ENCODE results near the gene GLP1R. TPM values are rescaled to one million over a fixed set of nuclear protein-coding genes. Genes with fewer than 3 reads are reported as not detected.

Gene GLP1R
- total RNA-seq: not detected
- long read RNA-seq: 0 reads

DNA sequence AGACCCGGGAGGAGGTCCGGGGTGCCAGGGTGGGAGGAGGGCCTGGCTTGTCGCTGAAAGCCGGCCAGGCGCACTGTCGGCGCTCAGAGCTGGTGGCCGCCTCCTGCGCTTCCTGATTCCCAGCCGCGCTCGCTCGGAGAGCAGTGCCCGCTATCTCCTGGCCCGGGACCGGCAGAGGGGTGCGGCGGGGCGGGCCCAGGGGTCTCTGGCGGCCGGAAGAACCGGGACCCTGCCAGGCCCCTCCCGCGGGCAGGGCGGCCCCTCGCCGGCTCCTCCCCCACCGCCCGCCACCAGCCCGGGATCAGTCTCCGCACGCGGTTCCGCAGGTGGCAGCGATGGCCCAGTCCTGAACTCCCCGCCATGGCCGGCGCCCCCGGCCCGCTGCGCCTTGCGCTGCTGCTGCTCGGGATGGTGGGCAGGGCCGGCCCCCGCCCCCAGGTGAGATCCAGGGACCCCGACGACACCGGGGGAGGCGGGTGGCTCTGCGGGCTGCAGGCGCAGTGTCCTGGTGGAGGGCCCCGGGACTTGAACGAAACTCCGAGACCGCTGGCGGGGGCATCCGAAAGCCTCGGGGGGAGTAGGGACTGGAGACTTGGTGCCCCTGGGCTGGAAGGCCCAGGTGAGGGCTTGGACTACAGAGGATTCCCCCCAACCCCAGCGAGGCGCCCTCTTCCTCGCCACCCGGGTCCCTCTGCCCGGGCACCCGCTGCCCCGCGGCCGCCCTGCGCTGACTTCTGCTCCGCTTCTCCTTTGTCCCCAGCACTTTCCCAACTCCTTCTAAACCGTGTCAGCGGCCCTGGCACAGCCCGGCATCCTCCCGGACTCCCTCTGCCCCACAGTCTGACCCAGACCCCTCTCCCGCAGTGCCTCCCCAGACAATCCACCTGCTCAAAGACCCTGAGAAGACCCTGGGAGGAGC lies at the start of gene GLP1R:
Gene GLP1R, plus strand, starts transcription at position 301 of the 919 bp plus-strand sequence. Its CDS starts 60 bp downstream, at position 361.
- intact Hi-C loops (cut with DNase I, micrococcal nuclease): no loop called here
- ATAC-seq (no peak), DNase-seq (no peak)

DNA sequence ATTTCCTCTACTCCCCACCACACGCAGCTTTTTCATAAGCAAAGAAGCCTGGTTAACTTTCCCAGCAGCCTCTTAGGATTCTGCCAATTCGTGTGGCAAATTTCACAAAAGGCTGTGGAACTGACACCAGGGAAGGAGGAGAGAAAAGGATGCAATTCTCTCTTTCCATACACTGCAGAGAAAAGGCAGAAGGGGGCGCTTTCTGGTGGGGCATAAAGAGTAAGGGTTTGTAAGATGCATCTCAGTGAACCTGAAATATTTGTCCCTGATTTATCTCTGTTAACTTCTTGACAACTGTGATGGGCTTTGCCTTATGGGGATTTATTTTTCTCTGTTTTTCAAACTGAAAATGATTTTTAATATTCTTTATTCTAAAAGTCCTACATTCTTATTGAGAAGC lies 45.5 kb upstream of the GLP1R start:
- no peak for DNase-seq
- intact Hi-C loops (cut with DNase I, micrococcal nuclease): no loop called here
- ATAC-seq: no peak

GRCh38 chr6:39003492-39003891 lies 45.1 kb upstream of the GLP1R start:
- DNase-seq: no peak
- ATAC-seq: no peak
- intact Hi-C loops (cut with DNase I, micrococcal nuclease): no loop called here

DNA sequence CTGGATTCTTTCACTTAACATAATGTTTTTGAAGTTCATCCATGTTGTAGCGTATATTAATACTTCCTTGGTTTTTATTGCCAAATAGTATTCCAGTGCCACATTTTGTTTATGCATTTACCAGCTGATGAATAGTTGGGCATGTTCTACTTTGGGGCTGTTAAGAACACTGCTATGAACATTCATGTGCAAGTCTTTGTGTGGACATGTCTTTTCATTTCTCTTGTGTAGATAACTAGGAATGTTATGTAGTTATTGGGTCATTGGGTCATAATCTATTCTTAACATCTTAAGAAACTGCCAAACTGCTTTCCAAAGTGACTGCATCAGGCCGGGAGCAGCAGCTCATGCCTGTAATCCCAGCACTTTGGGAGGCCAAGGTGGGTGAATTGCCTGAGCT lies 43.8 kb upstream of the GLP1R start:
- no peak for ATAC-seq
- intact Hi-C loops (cut with DNase I, micrococcal nuclease): no loop called here
- DNase-seq: no peak

- ATAC-seq (no peak), DNase-seq (no peak)
- intact Hi-C loops (cut with DNase I, micrococcal nuclease): no loop called here
These were observed 42.8 kb upstream of the GLP1R start for GRCh38 chr6:39005774-39006173.

DNA sequence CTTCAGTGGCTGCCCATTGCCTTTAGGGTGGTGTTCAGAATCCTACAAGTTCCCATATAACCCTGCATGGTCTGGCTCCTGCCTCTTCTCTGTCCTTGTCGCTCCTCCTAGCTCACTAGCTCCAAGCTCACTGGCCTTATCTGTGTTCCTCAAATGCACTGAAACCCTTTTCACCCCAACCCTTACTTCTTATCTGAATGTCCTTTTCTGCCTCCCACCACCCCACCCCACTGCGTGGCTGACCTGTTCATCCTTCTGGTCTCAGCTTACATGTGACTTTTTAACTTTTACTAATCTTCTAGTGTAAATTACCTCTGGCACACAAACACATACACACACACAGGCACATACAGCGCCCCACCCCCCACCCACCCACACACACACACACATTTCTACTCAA lies 41.0 kb upstream of the GLP1R start:
- intact Hi-C loops (cut with DNase I, micrococcal nuclease): no loop called here
- no peak for ATAC-seq
- DNase-seq: no peak

DNA sequence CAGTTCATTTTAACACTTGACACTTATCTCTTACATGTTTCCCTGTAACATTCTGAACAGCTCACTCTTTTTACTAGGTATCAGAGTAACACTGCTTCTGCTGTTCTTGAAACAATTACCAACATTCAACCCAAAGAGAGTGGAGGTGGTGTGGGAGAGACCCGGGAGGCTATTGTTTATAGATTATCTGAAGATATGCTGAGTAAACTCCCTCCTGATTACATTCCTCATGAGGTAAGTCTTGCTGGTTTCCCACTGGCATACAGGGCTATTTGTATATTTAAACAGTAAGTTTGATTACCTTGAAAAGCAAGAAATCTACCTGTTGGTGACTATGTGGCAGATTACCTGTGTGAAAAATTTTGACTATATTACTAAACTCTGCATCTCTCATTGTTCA lies 39.8 kb upstream of the GLP1R start:
- DNase-seq (no peak), ATAC-seq (no peak)
- intact Hi-C loops (cut with DNase I, micrococcal nuclease): no loop called here

GRCh38 chr6:39009476-39009875 lies 39.1 kb upstream of the GLP1R start:
- intact Hi-C loops (cut with DNase I, micrococcal nuclease): no loop called here
- no peak for ATAC-seq
- no peak for DNase-seq

DNA sequence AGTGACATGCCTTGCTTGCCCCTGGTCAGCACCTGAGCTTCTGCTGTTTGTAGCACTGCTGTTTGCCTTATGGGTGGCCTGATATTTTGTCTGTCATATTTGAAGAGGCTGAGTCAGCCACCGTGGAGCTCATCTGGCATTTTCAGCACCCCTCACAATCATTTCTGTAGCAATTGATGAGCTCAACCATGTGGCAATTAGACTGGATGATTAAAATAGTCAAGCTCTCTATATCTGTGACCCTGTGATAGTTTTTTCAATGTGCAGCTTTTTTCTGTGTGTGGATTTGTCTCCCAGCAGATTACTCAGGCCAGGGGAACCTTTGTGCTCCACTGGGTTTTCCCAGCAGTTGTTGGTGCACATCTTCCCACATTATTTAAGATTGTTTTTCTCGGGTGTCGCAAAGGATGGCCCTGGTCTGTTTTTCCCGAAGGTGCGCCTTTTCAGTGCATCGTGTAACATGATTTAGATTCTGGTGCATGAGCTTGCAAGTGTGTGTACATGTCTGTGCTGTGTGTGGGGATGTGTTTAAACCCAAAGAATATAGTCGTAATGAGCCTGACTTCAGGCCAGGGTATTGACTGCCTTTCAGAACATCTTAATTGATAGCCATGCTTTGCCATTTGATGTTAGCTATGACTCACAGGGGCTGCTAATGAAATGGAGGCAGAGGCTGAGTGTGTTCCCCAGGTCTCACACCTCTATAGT lies 31.6 kb upstream of the GLP1R start:
- DNase-seq (no peak), ATAC-seq (no peak)
- intact Hi-C loops (cut with DNase I, micrococcal nuclease): no loop called here

GRCh38 chr6:39017547-39017880 lies 31.1 kb upstream of the GLP1R start:
- intact Hi-C loops (cut with DNase I, micrococcal nuclease): no loop called here
- DNase-seq: no peak

GRCh38 chr6:39018103-39018502 lies 30.5 kb upstream of the GLP1R start:
- DNase-seq (no peak), ATAC-seq (no peak)
- intact Hi-C loops (cut with DNase I, micrococcal nuclease): no loop called here

More at GRCh38 chr6:39017547-39017880, 31.1 kb upstream of the GLP1R start:
- ATAC-seq: no peak

DNA sequence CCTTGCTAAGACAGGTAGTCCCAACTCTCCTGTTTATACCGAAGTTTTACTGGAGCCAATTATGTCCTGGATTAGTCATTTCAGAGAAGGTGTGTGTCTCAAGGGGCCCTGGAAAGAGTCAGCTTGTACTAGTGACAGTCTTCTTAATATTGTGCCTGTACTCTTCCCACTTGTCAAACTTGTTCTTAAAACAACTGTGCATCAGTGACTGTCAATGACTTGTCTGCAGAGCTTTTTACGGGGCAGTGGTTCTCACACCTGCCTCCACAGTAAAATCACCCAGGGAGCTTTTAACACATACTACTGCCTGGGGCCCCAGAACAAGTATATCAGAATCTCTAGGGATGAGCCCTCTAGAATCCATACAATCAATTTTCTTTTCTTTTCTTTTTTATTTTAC lies 28.4 kb upstream of the GLP1R start:
- intact Hi-C loops (cut with DNase I, micrococcal nuclease): no loop called here
- no peak for ATAC-seq
- DNase-seq: no peak

GRCh38 chr6:39021041-39021440 lies 27.5 kb upstream of the GLP1R start:
- intact Hi-C loops (cut with DNase I, micrococcal nuclease): no loop called here
- DNase-seq (no peak), ATAC-seq (no peak)

DNA sequence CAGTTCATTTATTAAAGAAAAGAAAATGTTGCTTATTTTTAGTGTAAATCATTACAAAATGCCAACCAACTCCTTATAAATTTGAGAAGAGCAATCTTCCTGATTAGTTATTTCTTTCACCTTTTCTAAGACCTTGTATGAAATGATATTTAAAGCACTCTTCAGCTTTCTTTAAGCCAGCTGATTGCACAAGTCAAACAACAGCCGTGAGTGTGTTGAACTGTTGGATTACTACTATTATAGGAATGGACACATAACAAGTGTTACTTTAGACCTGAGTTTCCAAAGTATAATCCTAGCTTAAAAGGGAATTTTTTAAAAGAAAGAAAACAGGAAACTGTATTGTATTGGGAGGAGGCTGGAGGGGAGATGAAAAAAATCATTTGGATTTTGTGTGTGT lies 26.8 kb upstream of the GLP1R start:
- no peak for ATAC-seq
- DNase-seq: no peak
- intact Hi-C loops (cut with DNase I, micrococcal nuclease): no loop called here

DNA sequence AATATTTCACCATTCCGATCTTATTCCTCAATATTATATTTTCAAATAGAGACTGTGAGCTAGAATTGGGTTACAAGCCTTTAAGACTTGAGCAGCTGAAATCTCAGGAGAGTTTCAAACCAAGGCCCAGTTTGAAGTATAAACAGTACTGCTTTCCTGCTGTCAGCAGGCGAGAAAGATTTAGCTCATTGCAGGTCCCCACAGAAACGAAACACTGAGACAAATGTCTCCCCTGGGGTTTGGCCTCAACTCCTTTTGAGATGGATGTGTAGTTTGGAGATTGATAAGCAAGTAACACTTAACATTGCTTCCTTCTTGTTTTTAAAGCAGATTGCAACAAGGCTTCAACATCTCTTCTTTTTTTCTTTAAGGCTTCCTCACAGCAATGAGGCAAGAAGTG lies 22.4 kb upstream of the GLP1R start:
- intact Hi-C loops (cut with DNase I, micrococcal nuclease): no loop called here
- no peak for ATAC-seq
- DNase-seq: no peak

- peak in 1 of 2 donors; percentile 44 for DNase-seq
- intact Hi-C loops (cut with DNase I, micrococcal nuclease): no loop called here
- ATAC-seq: peak; percentile 68
These were observed 19.2 kb upstream of the GLP1R start for GRCh38 chr6:39029156-39030011.

- no peak for ATAC-seq
- intact Hi-C loops (cut with DNase I, micrococcal nuclease): no loop called here
- DNase-seq: no peak
These were observed 12.9 kb upstream of the GLP1R start for GRCh38 chr6:39035681-39036080.

- no peak for ATAC-seq
- intact Hi-C loops (cut with DNase I, micrococcal nuclease): no loop called here
- DNase-seq: no peak
These were observed 11.5 kb upstream of the GLP1R start for GRCh38 chr6:39037082-39037508.

DNA sequence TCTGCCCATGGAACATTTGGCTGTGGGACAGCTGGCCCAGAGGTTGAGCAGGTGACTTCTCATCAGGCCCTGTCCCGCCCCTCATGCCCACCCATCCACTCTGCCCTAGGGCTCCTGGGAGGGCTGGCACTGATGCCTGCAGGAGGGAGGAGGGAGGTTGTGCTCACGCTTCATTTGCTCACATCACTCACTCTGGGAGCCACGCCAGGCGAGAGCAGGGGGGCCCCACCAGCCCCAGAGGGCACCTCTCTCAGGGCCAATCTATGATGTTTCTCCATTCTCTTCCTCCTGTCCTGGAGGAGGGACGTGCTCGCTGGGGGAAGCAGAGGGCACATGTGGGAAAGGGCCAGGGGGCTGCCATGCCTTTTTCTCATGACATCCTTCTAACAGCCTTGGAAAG lies 10.9 kb upstream of the GLP1R start:
- ATAC-seq (no peak), DNase-seq (no peak)
- intact Hi-C loops (cut with DNase I, micrococcal nuclease): no loop called here
